Breast epithelium (tissue), 4 donors: ENCODE results near the gene ALDH7A1. TPM values are rescaled to one million over a fixed set of nuclear protein-coding genes. Genes with fewer than 3 reads are reported as not detected.

Experiments used
- DNase-seq, 2 donors: peaks; one replicate each; pipeline ENCODE4 v3.0.0-alpha.2; 2019; ENCODE audit warnings: low spot score in 2 of 2
- H3K27ac ChIP-seq, 2 donors: fragments of 200-600 bp; sonication (generic) in 1 of 2; one replicate each; pipeline ENCODE4 v1.5.1; 2016 to 2019; ENCODE audit warnings: mild to moderate bottlenecking in 1 of 2
- H3K27me3 ChIP-seq, 2 donors: fragments of 200-600 bp; sonication (generic) in 1 of 2; one replicate each; pipeline versions ENCODE4 v1.5.1 to v1.6.0; 2017 to 2019; ENCODE audit warnings: control low read depth in 1 of 2, mild to moderate bottlenecking in 1 of 2
- H3K36me3 ChIP-seq: fragments of 200-600 bp; one replicate; pipeline ENCODE4 v1.5.1; 2019
- H3K4me1 ChIP-seq, 2 donors: fragments of 200-600 bp; sonication (generic); one replicate each; pipeline ENCODE4 v1.5.1; 2016 to 2019; ENCODE audit warnings: control low read depth in 1 of 2
- H3K4me3 ChIP-seq, 3 donors: fragments of 200-600 bp; sonication (generic); 1 replicate in 2 of 3; 2 replicates in 1 of 3; pipeline ENCODE4 v1.5.1; 2016 to 2019; ENCODE audit warnings: mild to moderate bottlenecking in 3 of 3, moderate library complexity in 2 of 3
- H3K9me3 ChIP-seq, 2 donors: fragments of 200-600 bp; sonication (generic) in 1 of 2; one replicate each; pipeline ENCODE4 v1.5.1; 2016 to 2019; ENCODE audit warnings: control low read depth in 1 of 2
- POLR2A ChIP-seq: fragments of 450-650 bp; IDR thresholded peaks from one replicate; pipeline ENCODE4 v1.6.1; 2016; ENCODE audit warnings: antibody characterized with exemption, mild to moderate bottlenecking, moderate library complexity
- POLR2AphosphoS5 ChIP-seq, 3 donors: sonication (generic); formaldehyde crosslinking; IDR thresholded peaks; one replicate each; pipeline ENCODE4 v1.6.1; 2017; ENCODE audit warnings: antibody characterized with exemption in 3 of 3
- intact Hi-C: fragments of 100-400 bp; cut with DNase I; formaldehyde crosslinking; loops from one replicate; pipeline ENCODE4 v1.15.1; 2023; ENCODE audit warnings: low total_unique reads
- total RNA-seq, 3 donors: library from RNA; depleted of rRNA; stranded (reverse); fragments of >200 nt; gene quantifications; one replicate each; pipeline ENCODE4 v1.1.0, GENCODE V29; 2016
- TF ChIP-seq, protein P1 (sequence below), 3 donors: fragments of 450-650 bp; IDR thresholded peaks; one replicate each; pipeline ENCODE4 v1.5.1; 2016 to 2017; ENCODE audit warnings: antibody characterized with exemption in 3 of 3, mild to moderate bottlenecking in 3 of 3, moderate library complexity in 3 of 3

The ALDH7A1 gene
- total RNA-seq, 3 donors from 2014 or later, result 38.7 to 83.0 (median 45.2) TPM

DNA sequence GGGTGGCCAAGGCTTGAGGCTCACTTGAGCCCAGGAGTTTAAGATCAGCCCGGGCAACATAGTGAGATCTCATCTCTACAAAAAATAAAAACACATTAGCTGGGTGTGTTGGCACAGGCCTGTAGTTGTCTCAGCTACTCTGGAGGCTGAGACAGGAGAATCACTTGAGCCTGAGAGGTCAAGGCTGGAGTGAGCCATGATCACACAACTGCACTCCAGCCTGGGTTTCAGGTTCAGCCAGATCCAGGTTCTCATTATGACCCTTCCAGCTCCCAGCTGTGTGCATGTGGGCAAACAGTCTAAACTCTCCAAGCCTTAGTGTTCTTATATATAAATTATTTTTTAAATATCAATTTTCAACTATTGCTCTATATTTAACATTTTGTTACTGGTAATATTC is 67.9 kb downstream of the ALDH7A1 start:
- TF ChIP-seq POLR2A (no peak), POLR2AphosphoS5 (IDR thresholded peaks at IDR 0.05) (no peak)
- TF ChIP-seq, protein P1, sequence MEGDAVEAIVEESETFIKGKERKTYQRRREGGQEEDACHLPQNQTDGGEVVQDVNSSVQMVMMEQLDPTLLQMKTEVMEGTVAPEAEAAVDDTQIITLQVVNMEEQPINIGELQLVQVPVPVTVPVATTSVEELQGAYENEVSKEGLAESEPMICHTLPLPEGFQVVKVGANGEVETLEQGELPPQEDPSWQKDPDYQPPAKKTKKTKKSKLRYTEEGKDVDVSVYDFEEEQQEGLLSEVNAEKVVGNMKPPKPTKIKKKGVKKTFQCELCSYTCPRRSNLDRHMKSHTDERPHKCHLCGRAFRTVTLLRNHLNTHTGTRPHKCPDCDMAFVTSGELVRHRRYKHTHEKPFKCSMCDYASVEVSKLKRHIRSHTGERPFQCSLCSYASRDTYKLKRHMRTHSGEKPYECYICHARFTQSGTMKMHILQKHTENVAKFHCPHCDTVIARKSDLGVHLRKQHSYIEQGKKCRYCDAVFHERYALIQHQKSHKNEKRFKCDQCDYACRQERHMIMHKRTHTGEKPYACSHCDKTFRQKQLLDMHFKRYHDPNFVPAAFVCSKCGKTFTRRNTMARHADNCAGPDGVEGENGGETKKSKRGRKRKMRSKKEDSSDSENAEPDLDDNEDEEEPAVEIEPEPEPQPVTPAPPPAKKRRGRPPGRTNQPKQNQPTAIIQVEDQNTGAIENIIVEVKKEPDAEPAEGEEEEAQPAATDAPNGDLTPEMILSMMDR (IDR thresholded peaks at IDR 0.05), result no peak
- no peak for DNase-seq
- peak overlapping the region in 1 of 2 donors; percentile 15 for H3K27ac ChIP-seq
- H3K9me3 ChIP-seq, result no peaks in the 10 kb centered on the region
- peaks cover 0 to 6% of the 10 kb centered on the region in 2 donors for H3K4me1 ChIP-seq
- intact Hi-C loops, result no loop called here
- no peaks in the 10 kb centered on the region for H3K36me3 ChIP-seq
- no peaks in the 10 kb centered on the region for H3K27me3 ChIP-seq
- no peak overlapping the region for H3K4me3 ChIP-seq

DNA sequence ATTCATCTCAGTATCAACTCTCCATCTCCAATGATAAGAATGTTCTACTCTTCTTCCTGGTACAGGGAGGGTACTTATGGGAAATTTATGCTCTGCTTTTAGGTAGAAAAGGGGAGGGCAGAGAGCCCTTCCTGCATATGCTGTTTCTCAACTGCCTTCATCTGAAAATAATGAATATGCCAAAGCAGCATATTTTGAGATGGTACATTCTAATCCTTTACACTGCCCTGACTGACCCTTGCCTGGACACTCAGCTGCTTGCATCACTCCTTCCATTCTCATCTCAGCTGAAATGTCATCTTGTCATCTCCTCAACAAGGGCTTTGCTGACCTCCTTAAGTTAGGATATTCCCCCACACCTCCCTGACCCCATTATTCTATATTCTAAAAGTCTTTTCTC is 68.5 kb downstream of the ALDH7A1 start:
- intact Hi-C loops, result no loop called here
- no peaks in the 10 kb centered on the region for H3K9me3 ChIP-seq
- H3K27ac ChIP-seq, result peak overlapping the region in 1 of 2 donors; percentile 13
- H3K4me3 ChIP-seq, result no peak overlapping the region
- TF ChIP-seq, protein P1 (IDR thresholded peaks at IDR 0.05), result no peak
- TF ChIP-seq POLR2AphosphoS5 (IDR thresholded peaks at IDR 0.05), result no peak
- TF ChIP-seq POLR2A, result no peak
- no peaks in the 10 kb centered on the region for H3K27me3 ChIP-seq
- peaks cover 0 to 6% of the 10 kb centered on the region in 2 donors for H3K4me1 ChIP-seq
- no peak for DNase-seq
- H3K36me3 ChIP-seq, result no peaks in the 10 kb centered on the region

DNA sequence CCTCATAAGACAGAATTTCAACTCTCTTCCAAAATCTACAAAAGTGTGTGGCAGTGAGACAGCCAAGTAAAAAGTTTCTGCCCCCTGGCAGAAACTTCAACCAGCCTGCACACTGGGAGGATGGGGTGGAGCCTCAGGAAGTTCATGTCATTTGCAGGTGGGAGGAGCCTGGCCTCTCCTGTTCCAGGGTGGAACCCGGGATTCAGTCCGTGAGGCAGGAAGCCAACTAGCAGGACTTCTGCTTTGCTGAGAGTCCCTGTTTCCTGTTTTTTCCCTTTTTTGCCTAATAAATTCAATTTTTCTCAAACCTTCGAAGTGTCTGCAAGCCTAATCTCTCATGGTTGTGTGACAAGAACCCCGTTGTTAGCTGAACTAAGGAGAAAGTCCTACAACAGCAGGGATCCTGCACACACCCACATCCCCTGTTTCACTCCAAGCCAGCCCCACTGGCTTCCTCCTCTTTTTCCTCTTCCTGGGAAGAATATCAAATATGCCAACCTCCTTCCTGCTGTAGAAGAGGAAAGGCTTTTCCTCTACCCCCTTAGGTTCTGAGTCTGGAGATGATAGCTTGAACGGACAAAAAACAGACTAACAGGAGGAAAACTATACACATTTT is 69.3 kb downstream of the ALDH7A1 start:
- H3K4me3 ChIP-seq, result no peak overlapping the region
- H3K9me3 ChIP-seq, result no peaks in the 10 kb centered on the region
- TF ChIP-seq POLR2AphosphoS5 (IDR thresholded peaks at IDR 0.05) (no peak), POLR2A (no peak)
- TF ChIP-seq, protein P1 (IDR thresholded peaks at IDR 0.05), result no peak
- H3K27me3 ChIP-seq, result no peaks in the 10 kb centered on the region
- H3K27ac ChIP-seq, result peak overlapping the region; percentile 15 to 75
- peaks cover 0 to 9% of the 10 kb centered on the region in 2 donors for H3K4me1 ChIP-seq
- intact Hi-C loops, result no loop called here
- no peak for DNase-seq
- H3K36me3 ChIP-seq, result no peaks in the 10 kb centered on the region

DNA sequence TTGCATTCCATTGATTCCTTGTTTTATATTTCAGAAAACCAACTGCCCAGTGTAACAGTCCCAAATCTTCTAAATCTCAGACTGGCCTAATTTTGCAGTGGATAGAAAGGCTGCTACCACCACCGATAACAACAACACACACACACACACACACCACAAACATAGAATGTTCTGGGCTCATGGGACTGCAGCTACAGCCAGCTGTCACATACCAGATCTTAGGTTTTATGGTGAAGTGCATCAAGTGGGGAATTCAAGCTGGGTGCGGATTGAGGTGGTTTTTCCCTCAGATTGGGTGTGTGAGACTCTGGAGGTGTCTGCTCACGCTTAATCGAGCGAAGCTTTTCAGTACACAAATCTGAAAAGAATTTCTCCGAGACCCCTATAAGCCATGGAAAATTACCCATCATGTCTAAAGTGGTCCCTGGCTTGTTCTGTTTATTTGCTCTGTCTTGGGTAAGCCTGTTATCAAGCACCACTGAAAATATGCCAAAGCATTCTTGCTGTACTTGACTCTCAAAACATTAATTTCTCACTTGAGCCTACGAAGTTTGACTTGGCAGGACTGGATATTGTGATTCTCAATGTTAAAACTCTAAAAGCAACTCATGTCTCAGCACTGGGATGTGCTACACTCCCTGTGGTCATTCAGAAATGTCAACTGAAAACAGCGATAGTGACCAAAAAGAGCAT is 71.1 kb downstream of the ALDH7A1 start:
- H3K36me3 ChIP-seq, result no peaks in the 10 kb centered on the region
- no peaks in the 10 kb centered on the region for H3K27me3 ChIP-seq
- TF ChIP-seq, protein P1 (IDR thresholded peaks at IDR 0.05), result no peak
- TF ChIP-seq POLR2AphosphoS5 (IDR thresholded peaks at IDR 0.05) (no peak), POLR2A (no peak)
- no peak overlapping the region for H3K4me3 ChIP-seq
- intact Hi-C loops, result no loop called here
- H3K27ac ChIP-seq, result peak overlapping the region; percentile 35 to 45
- DNase-seq, result no peak
- H3K4me1 ChIP-seq, result peaks cover 0 to 19% of the 10 kb centered on the region in 2 donors
- no peaks in the 10 kb centered on the region for H3K9me3 ChIP-seq

DNA sequence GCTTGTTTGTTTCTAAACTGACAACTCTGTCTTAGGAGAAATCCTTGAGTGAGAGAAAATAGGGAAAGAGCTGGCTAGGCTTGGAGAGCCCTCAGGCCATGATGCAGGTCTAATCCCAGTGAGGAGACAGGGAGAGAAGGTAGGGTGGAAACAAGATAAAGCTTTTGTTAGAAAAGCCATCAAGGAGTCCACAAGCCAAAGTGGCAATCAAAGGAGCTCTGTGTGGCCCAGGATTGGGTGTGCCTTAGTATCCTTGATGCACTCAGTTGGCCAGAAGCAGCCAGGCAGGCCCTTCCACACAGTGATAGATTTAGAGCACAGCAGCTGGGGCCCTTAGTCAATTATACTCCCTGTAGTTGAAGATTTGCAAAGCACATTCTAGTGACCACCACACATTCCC is 73.9 kb downstream of the ALDH7A1 start:
- Histone ChIP-seq H3K36me3 (no peaks in the 10 kb centered on the region), H3K27ac (peak overlapping the region; percentile 72 to 88), H3K9me3 (no peaks in the 10 kb centered on the region), H3K4me1 (peaks cover 0 to 19% of the 10 kb centered on the region in 2 donors), H3K27me3 (no peaks in the 10 kb centered on the region), H3K4me3 (no peak overlapping the region)
- intact Hi-C loops, result no loop called here
- DNase-seq, result no peak
- TF ChIP-seq POLR2A, result no peak
- TF ChIP-seq POLR2AphosphoS5 (IDR thresholded peaks at IDR 0.05), result no peak
- TF ChIP-seq, protein P1 (IDR thresholded peaks at IDR 0.05), result no peak
